C4-2B (cell line): ENCODE results near the gene CCR5AS.

ENCODE experiments used
- H3K27ac ChIP-seq: fragments of 450-650 bp; 2 replicates; pipeline ENCODE4 v1.5.1; 2017
- ZFX ChIP-seq: fragments of 450-650 bp; IDR thresholded peaks from 2 replicates; pipeline ENCODE4 v1.6.1; 2017
- TF ChIP-seq, protein P1 (sequence below): fragments of 450-650 bp; conservative IDR thresholded peaks from 2 replicates; pipeline ENCODE4 v1.5.1; 2017; ENCODE audit warnings: mild to moderate bottlenecking

CCR5AS gene

DNA sequence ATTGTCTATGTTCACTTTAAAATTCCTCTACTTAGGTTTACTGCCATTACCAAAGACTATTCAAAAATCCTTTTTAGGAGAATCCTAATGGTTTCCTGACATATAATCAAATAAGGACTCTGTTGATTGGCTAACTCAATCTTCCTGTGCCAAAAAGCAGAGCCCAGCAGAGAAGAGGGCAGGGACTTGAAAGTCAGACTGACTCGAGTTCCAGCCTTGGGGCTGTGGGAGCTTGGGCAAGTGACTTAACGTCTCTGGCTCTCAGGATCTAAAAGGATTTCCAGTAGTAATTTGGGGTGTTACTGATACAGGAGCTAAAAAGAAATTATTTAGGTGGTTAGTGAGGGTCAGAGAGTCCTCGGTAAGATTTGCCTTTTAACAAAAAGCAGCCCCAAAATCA is 25.2 kb downstream of the CCR5AS start:
- H3K27ac ChIP-seq, result no peak overlapping the region
- TF ChIP-seq ZFX, result no peak
- TF ChIP-seq, protein P1, sequence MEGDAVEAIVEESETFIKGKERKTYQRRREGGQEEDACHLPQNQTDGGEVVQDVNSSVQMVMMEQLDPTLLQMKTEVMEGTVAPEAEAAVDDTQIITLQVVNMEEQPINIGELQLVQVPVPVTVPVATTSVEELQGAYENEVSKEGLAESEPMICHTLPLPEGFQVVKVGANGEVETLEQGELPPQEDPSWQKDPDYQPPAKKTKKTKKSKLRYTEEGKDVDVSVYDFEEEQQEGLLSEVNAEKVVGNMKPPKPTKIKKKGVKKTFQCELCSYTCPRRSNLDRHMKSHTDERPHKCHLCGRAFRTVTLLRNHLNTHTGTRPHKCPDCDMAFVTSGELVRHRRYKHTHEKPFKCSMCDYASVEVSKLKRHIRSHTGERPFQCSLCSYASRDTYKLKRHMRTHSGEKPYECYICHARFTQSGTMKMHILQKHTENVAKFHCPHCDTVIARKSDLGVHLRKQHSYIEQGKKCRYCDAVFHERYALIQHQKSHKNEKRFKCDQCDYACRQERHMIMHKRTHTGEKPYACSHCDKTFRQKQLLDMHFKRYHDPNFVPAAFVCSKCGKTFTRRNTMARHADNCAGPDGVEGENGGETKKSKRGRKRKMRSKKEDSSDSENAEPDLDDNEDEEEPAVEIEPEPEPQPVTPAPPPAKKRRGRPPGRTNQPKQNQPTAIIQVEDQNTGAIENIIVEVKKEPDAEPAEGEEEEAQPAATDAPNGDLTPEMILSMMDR, result no peak

DNA sequence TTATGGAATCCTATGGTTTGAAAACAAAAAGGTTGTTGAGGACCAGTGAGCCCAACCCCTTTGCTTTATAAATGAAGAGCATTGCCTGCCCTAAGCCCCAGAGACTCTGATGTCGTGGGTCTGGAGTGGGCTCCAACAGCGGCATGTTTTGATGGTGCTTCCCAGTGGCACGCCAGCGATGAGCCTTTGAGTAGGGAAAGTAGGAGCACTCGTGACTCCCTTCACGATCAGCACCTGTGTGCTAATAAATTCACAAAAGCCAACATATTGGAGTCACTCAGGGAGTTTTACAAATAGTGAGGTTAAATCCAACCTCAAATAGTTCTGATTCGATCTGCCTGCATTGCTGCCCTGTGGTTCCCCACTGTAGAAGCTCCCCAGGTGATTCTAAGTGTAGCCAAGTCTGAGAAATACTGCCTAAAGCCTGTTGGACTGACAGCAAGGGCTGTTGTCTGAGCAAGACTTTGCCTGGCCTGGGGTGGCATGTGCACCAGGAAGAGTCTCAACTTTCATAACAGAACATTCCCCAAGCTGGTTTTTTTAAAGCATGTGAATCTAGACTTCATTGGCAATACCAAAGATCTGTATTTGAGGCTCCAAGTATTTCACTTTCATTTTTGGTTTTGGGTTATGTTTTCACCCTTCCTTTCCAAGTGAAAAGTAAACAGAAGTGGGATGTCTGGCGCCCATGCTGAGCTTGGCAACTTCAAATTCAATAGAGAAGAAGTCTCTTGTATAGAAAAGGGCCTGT is 26.2 kb downstream of the CCR5AS start:
- TF ChIP-seq, protein P1, result no peak
- no peak for TF ChIP-seq ZFX
- no peak overlapping the region for H3K27ac ChIP-seq

- no peak for TF ChIP-seq ZFX
- TF ChIP-seq, protein P1, result peak; percentile 87
Observed at GRCh38 chr3:46378426-46378942, 28.4 kb downstream of the CCR5AS start.

GRCh38 chr3:46375814-46376213 is 31.1 kb downstream of the CCR5AS start:
- no peak overlapping the region for H3K27ac ChIP-seq
- no peak for TF ChIP-seq ZFX
- TF ChIP-seq, protein P1, result no peak

More at GRCh38 chr3:46378426-46378942, 28.4 kb downstream of the CCR5AS start:
- H3K27ac ChIP-seq, result no peak overlapping the region

GRCh38 chr3:46375218-46375617 is 31.6 kb downstream of the CCR5AS start:
- H3K27ac ChIP-seq, result no peak overlapping the region
- TF ChIP-seq, protein P1, result no peak
- no peak for TF ChIP-seq ZFX

DNA sequence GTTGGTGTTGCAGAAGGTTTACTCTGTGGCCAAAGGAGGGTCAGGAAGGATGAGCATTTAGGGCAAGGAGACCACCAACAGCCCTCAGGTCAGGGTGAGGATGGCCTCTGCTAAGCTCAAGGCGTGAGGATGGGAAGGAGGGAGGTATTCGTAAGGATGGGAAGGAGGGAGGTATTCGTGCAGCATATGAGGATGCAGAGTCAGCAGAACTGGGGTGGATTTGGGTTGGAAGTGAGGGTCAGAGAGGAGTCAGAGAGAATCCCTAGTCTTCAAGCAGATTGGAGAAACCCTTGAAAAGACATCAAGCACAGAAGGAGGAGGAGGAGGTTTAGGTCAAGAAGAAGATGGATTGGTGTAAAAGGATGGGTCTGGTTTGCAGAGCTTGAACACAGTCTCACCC is 32.1 kb downstream of the CCR5AS start:
- TF ChIP-seq, protein P1, result no peak
- TF ChIP-seq ZFX, result no peak
- H3K27ac ChIP-seq, result no peak overlapping the region

DNA sequence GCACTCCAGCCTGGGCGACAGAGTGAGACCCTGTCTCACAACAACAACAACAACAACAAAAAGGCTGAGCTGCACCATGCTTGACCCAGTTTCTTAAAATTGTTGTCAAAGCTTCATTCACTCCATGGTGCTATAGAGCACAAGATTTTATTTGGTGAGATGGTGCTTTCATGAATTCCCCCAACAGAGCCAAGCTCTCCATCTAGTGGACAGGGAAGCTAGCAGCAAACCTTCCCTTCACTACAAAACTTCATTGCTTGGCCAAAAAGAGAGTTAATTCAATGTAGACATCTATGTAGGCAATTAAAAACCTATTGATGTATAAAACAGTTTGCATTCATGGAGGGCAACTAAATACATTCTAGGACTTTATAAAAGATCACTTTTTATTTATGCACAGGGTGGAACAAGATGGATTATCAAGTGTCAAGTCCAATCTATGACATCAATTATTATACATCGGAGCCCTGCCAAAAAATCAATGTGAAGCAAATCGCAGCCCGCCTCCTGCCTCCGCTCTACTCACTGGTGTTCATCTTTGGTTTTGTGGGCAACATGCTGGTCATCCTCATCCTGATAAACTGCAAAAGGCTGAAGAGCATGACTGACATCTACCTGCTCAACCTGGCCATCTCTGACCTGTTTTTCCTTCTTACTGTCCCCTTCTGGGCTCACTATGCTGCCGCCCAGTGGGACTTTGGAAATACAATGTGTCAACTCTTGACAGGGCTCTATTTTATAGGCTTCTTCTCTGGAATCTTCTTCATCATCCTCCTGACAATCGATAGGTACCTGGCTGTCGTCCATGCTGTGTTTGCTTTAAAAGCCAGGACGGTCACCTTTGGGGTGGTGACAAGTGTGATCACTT is 34.1 kb downstream of the CCR5AS start:
- TF ChIP-seq, protein P1, result peak; percentile 58
- TF ChIP-seq ZFX, result no peak
- H3K27ac ChIP-seq, result no peak overlapping the region
